GM21786 (cell line): Measurements from ENCODE around the gene PFN1.
"Not testable (repeated sequence)": the region's sequence is repeated elsewhere in the genome, so short reads cannot be mapped to it uniquely, and the experiment has no call there.

ENCODE experiments used
- ATAC-seq: cut with Tn5 transposase; IDR thresholded peaks from one replicate; pipeline ENCODE4 v1.9.1; 2021; ENCODE audit not compliant: unreplicated experiment

The PFN1 gene

GRCh38 chr17:4926577-4927335 lies 21.6 kb downstream of the PFN1 start:
- ATAC-seq, result not testable (repeated sequence)

- ATAC-seq, result no peak
These were observed 27.0 kb downstream of the PFN1 start for GRCh38 chr17:4921320-4921719.

- ATAC-seq, result no peak
These were observed 27.8 kb downstream of the PFN1 start for GRCh38 chr17:4920351-4921048.

- no peak for ATAC-seq
These were observed 28.8 kb downstream of the PFN1 start for GRCh38 chr17:4919511-4920047.

- ATAC-seq, result not testable (repeated sequence)
These were observed 33.8 kb downstream of the PFN1 start for GRCh38 chr17:4914551-4914950.

- no peak for ATAC-seq
These were observed 34.3 kb downstream of the PFN1 start for GRCh38 chr17:4913994-4914393.

- ATAC-seq, result no peak
These were observed 39.4 kb downstream of the PFN1 start for GRCh38 chr17:4908711-4909496.

GRCh38 chr17:4908301-4908700 lies 40.0 kb downstream of the PFN1 start:
- no peak for ATAC-seq

- ATAC-seq, result not testable (repeated sequence)
These were observed 41.7 kb downstream of the PFN1 start for GRCh38 chr17:4906642-4907041.

- no peak for ATAC-seq
These were observed 45.1 kb downstream of the PFN1 start, which contains the start of gene CHRNE for GRCh38 chr17:4903051-4903818. Gene CHRNE, minus strand, starts transcription at chr17:4903098. Its CDS starts 35 bp downstream, at chr17:4903063.

GRCh38 chr17:4902540-4902939 lies 45.8 kb downstream of the PFN1 start:
- no peak for ATAC-seq

- ATAC-seq, result no peak
These were observed 46.5 kb downstream of the PFN1 start for GRCh38 chr17:4901648-4902344.

- no peak for ATAC-seq
These were observed 47.2 kb downstream of the PFN1 start for GRCh38 chr17:4901108-4901647.

- no peak for ATAC-seq
These were observed 47.9 kb downstream of the PFN1 start for GRCh38 chr17:4900231-4901107.

- no peak for ATAC-seq
These were observed 48.7 kb downstream of the PFN1 start, which contains the start of gene C17orf107 for GRCh38 chr17:4899341-4900230. Gene C17orf107, plus strand, starts transcription at chr17:4899536. Its CDS starts 227 bp downstream, at chr17:4899763.

GRCh38 chr17:4898927-4899326 lies 49.4 kb downstream of the PFN1 start:
- ATAC-seq, result no peak

- ATAC-seq, result no peak
These were observed 50.0 kb downstream of the PFN1 start for GRCh38 chr17:4898351-4898750.

GRCh38 chr17:4897785-4898184 lies 50.5 kb downstream of the PFN1 start:
- no peak for ATAC-seq
